T-helper 1 cell treated with Interleukin-12 subunit alpha and Interleukin-12 subunit beta and Interleukin-4 antibody, amounts not matched to agents 30 ng/mL and 1 ng/mL, for 36 hours (primary cell): ENCODE measurements around the gene TPD52L2. TPM values are rescaled to one million over a fixed set of nuclear protein-coding genes. Genes with fewer than 3 reads are reported as not detected.
"Not testable (repeated sequence)": the region's sequence is repeated elsewhere in the genome, so short reads cannot be mapped to it uniquely, and the experiment has no call there.

Experiments
- intact Hi-C: fragments of 100-400 bp; cut with micrococcal nuclease; formaldehyde crosslinking; loops from one replicate; pipeline ENCODE4 v1.15.1; 2024
- total RNA-seq: library from RNA; stranded (reverse); gene quantifications from 2 replicates; pipeline ENCODE4 v1.2.3, GENCODE V29; 2022

The TPD52L2 gene
- total RNA-seq, 1 donor from 2014 or later, result 53.9 TPM

DNA sequence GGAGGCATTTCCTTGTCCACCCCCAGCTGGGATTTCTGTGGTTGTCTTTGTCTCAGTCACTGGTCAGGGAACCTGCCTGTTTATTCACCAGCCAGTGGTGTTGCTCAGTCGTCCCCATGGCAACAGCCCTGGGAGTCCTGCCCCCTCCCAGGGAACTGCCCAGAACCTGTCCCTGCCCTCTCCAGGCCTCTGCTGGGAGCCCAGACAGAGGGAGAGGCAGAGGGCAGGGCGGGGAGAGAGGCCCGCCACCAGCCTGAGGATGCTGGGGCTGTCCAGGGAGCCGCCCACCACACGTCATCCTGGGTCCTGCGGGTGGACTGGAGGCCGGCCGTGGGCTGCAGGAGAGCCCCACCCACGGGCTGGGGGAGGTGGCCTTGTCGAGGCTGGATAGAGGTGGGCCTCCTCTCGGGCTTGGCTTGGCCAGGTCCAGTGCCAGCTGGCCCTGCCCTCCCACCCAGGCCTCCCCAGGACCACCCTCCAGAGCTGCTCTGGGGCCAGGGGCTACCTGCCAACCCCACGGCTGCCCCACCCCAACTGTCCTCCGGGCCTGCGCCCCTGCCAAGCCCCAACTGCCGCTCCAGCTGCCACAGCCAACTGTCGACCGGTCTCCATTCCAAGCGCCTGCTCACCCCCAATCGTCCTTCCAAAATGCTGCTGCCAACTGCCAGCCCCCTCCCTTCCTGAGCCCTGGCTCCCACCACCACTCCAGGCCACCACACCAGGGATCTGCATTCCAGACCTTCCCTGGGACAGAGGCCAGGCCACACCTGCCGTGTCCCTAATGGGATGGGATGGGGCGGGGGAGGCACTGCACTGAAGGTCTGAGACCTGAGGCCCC lies 29.8 kb upstream of the TPD52L2 start:
- intact Hi-C loops, result no loop called here

DNA sequence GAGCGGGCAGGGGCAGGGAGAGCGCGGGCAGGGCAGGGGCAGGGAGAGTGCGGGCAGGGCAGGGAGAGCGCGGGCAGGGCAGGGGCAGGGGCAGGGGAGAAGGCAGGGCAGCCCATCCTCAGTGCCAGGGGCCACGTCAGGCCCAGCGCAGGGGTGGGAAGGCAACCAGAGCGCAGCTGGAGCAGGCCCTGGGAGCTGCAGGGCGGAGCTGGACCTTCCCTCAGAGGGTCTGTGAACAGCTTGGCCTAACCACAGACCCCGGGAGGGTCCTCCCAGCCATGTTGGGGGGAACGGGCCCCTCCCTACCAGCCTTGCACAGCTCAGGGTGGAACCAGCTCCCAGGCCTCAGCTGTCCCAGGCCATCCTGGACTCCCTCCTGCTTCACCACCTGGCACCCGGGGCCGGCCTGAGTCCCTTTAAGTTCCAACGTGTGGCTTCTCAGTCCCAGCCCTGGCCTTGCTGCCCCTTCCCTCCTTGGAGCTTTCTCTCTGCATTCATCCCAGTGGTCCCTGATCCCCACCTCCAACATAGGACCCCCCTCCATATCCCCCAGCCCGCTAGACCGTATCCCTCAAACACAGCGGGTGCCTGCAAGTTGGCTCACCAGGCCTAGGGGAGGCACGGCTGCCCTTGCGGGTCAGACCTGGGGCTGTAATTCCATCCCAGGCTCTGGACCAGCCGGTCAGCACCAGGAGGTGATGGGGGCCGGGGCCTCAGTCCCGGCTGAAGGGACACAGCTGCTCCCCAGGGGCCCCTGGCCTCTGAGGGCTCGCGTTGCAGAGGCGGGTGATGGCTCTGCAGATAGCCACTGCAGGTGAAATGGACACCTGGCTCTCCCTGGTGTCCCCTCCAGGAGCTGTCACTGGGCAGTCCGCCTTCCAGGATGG lies 28.4 kb upstream of the TPD52L2 start:
- intact Hi-C loops, result no loop called here

DNA sequence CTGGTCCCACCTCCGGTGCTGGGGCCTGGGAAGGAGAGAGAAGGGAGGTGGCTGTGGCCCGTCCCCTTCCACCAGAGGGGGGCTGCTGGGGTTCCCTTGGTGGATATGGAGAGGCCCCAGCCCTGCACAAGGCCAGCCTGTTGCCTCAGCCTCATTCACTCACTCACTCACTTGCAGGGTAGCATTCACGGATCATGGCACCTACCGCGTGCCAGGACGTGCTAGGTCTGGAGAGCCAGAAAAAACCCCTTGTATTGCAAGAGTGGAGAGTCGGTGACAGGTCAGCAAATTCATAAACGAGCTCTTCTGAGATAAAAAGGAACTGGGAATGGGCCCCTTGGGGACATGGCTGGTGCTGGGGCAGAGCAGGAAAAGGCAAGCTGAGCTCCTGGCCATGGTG lies 27.6 kb upstream of the TPD52L2 start:
- intact Hi-C loops, result no loop called here

DNA sequence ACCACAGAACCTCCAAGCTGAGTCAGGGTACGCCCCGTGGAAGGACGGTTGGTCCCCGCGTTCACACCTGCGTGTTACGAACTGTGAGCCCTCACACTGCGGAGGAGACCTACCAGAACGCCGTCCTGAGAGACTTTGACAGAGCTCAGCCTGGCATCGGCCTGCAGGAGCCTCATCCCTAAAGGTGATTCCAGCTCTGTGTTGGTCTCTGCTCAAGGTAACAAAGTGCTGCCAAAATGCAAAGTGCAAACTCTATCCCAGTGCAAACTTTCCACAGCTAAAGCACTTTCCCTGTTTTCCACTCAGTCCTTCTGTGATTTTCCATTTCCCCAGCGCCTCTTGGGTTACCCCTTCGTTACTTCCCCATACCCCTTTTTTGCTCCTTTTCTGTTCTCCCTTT lies 25.4 kb upstream of the TPD52L2 start:
- intact Hi-C loops, result no loop called here

DNA sequence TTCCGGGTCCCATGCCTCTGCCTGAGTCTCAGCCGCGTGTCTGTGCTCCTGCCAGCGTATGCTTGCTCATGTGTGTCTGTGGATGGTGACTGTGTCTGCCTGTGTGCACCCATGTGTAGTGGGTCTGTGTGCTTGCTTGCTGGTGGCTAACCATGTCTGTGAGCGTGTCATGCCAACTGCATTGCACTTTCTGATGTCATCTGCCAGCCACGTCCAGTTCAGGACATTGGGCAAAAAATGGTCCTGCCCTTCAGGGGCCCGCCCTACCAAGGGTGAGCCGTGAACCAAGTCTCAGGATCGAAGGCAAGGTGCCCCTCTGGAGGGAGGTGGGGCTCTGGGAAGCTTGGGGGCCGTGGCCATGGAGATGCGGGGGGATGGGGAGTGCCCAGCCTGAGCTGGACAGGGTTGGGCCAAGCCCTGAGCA lies 24.7 kb upstream of the TPD52L2 start:
- intact Hi-C loops, result no loop called here

DNA sequence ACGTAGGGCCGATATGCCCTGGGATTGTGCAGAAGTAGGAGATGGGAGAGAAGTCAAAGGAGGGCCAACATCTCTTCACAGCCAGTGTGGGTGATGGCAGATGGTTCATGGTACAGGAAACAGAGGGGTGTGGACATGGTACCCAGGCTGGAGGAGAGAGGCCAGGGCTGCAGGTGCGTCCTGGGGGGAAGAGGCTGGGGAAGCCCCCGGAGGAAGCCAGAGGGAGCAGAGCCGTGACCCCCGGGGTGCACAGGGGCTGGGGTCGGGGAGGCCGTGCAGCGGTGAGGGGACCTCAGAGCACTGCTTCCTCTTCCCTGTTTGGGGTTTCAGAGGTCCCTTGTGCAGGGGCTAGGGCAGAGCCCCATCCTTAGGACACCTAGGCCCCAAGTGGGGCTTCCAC lies 22.8 kb upstream of the TPD52L2 start:
- intact Hi-C loops, result no loop called here

DNA sequence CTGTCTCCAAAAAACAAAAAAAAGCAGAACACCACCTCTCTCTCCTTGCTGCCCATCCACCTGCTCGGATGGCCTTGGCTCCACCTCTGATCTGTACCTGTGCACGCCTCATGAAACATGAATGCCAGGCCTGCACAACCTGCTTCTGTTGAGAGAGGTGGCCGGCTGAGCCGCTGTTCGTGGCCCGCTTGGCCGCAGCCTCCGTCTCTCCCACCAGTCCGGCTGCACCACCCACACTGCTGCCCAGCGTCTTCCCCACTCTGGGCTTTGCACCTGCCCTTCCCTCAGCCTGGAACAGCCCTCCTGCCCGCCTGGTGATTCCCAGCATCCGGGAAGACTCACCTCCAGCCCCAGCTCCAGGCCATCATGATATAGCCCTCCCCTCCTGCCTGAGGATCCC lies 21.8 kb upstream of the TPD52L2 start:
- intact Hi-C loops, result no loop called here

DNA sequence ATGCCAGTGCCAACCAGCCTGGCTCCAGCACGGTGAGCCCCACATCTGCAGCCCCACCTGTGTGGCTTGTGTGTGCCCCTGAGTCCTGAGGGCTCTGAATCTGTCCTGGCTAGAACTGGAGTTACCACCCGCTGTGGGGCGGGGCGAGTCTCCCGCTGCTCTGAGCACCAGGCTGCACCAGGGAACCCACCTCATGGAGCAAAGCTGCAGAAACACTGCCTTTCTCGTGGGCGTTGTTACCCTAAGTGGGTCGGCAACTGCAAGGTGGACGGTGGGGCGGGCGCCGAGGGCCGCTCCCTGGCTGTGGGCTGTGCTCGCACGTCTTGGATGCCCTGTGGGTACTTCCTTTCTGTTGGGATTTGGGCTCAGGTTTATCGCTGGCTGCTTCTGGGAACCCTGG lies 21.3 kb upstream of the TPD52L2 start:
- intact Hi-C loops, result no loop called here

DNA sequence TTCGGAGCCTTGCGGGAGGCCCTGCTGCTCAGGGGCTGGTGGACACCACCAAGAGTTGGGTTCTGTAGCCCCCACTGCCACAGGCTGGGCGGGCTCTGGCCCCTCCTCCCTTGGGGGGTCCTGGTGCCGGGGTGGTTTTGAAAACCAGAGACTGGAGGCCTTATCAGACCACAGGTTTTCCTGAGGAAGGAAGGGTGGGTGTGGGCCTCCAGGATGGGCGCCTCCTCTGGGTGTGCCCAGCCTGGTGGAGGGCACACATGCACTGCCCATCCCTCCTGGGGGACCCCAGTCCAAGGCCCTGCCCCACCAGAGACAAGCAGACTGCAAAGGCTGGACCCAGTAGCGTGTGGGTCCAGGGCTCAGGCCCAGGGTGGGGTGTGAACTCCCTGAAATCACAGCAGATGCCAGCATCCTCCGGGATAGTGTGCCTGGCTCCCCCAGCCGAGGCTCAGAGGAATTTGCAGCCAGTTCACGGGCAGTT lies 20.5 kb upstream of the TPD52L2 start:
- intact Hi-C loops, result no loop called here

DNA sequence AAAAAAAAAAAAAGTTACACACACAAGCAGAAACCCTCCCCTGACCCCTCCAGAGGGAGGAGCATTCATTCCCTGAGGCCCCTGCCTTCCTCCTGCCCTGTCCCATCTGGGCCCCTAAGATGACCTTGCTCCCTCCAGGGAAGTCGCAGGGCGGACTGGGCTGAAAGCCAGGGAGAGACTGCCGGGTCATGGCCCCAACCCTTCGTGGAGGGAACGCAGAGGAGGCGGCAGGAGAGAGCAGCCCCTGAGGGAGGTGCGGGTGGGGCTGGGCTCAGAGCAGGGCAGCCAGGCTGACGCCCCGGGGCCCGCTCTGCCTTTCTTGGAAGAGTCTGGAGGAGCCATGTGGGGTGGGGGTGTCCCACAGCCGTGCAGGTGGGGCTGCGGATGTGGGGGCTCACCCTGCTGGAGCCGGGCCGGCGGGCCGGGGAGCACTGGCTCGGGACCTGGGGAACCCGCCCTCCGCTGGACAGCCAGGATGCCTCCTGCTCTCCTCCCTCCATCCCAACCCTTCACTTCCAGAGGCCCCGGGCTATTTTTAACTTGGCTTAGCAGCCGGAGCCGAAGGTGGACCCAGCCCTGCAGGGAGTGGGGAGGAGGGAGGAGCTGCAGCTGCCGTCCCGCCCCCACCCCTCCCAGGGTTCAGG lies 18.8 kb upstream of the TPD52L2 start:
- intact Hi-C loops, result no loop called here

DNA sequence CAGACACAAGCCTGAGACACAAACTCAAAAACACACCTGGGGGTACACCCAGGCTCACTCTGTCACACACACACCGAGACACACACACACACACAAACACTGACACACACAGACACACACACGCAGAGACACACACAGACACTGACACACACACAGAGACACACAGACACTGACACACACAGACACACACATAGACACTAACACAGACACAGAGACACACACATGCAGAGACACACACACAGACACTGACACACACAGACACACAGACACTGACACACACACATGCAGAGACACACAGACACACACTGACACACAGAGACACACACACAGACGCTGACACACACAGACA lies 18.2 kb upstream of the TPD52L2 start:
- intact Hi-C loops, result no loop called here

DNA sequence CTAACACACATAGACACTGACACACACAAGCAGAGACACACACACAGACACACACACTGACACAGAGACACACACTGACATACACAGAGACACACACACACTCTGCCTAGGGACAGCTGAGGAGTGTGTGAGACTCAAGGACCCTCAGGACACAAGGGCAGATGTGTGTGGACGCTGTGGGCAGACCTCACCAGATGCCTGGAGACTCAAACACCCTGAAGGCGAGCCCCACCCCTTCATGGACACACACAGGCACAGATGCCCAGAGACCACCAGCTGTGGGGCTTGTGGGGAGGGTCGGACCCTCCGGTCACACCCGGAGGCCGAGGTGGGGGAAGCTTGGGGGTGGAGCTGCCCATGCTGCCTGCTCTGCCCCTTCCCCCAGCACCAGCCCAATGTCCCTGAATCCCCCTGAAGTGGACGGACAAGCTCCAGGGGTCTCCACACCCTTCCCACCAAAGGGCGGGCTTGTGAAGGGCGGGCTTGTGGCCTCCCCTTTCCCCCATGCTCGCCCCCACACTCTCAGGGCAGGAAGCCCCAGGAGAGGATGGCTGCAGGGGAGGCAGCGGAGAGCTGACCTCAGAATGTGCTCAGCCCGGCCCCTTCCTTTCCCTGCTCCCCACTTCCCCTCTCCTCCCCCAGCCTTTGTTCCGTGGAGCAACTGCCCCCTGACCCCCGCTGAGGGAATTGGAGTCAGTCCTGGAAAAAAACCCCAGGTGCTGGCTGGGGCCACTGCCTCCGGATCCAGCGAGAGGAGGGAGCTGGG lies 17.6 kb upstream of the TPD52L2 start:
- intact Hi-C loops, result no loop called here

DNA sequence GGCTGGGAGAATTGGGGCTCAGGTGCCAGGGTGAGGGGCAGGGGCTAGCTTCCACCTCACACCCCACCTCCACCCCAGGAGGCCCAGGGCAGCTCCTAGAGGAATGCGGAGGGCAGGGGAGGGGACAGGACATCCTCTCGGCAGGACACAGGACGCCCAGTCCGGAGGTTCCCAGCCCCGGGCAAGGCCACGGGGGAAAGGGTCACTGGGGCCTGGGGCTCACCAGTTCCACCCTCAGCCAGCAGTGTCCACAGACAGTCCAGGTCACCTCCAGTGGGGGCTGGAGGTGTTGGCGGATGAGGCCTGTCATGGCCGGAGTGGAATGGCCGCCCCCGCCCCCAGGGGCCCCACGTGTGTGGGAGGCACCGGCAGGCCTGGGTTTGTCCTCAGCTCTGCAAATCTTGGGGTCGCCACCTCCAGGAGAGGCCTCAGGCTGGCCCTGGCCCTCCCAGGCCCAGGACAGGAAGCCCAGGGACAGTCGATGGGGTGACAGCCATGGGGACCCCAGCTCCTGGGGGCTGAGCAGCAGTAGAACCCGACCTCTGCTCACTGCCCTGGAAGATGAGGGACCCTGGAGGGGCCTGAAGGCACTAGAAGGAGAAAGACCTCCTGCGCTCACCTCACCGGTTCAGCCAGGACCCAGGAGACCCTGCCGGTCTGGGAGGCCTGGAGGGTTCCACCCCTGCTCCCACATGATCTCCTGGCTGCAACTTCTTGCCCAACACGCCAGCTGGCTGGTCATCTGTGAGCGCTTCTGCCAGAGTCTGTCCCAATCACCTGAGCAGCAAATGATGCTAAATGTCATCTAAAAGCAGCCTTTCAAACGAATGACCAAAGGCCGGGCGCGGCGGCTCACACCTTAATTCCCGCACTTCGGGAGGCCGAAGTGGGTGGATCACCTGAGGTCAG lies 16.8 kb upstream of the TPD52L2 start:
- intact Hi-C loops, result no loop called here

DNA sequence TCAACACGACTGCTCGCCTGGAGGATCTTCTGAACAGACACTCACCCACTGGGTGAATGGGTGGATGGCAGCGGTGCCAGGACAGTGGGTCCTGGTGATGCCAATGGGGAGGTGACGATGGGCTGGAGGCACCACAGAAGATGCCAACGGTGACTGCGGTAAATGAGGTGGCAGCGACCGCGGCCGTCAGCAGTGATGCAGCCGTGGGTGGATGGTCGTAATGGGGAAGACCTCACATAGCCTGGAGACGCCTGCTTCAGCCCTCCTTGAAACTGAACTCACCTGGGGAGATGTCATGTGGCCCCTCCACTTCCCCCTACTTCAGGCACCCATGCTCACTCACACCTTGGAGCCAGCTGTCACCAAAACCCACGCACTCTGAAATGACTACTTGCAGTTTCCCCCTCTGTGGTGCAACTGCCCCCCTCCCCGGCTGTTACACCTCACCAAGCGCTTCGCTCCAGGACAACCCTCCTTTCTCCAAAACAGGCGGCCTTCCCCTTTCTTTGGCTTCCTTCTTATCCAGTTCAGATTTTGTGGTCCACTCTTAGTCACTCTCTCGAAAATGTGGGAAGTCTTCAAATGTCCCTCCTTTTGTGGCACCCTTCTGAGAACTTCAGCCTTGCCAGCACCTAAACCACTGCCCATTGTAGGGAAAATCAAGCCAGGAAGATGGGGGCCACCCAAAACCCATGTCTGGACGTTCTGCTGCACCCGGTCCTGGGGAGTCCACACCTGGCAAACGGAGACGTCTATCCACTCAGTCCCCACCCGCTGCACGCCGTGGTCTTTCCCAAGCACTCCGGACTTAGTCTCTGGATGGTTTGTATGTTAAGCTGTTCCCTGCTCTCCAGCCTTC lies 14.2 kb upstream of the TPD52L2 start:
- intact Hi-C loops, result no loop called here

DNA sequence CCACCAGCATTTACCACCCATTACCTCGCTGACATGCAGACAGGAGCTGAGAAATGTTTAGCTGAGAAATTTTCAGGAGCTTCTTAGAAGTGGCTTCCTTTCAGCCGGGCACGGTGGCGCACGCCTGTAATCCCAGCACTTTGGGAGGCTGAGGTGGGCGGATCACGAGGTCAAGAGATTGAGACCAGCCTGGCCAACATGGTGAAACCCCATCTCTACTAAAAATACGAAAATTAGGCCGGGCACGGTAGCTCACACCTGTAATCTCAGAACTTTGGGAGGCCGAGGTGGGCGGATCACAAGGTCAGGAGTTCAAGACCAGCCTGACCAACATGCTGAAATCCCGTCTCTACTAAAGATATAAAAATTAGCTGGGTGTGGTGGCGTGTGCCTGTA lies 13.5 kb upstream of the TPD52L2 start:
- intact Hi-C loops, result not testable (repeated sequence)

DNA sequence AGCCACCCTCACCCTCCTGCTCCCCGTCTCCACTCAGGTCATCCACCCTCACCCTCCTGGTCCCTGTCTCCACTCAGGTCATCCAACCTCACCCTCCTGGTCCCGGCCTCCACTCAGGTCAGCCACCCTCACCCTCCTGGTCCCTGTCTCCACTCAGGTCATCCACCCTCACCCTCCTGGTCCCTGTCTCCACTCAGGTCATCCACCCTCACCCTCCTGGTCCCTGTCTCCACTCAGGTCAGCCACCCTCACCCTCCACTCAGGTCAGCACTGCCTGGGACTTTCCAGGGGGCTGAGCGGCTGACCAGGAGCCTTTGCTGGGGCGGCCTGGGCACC lies 11.4 kb upstream of the TPD52L2 start:
- intact Hi-C loops, result not testable (repeated sequence)

DNA sequence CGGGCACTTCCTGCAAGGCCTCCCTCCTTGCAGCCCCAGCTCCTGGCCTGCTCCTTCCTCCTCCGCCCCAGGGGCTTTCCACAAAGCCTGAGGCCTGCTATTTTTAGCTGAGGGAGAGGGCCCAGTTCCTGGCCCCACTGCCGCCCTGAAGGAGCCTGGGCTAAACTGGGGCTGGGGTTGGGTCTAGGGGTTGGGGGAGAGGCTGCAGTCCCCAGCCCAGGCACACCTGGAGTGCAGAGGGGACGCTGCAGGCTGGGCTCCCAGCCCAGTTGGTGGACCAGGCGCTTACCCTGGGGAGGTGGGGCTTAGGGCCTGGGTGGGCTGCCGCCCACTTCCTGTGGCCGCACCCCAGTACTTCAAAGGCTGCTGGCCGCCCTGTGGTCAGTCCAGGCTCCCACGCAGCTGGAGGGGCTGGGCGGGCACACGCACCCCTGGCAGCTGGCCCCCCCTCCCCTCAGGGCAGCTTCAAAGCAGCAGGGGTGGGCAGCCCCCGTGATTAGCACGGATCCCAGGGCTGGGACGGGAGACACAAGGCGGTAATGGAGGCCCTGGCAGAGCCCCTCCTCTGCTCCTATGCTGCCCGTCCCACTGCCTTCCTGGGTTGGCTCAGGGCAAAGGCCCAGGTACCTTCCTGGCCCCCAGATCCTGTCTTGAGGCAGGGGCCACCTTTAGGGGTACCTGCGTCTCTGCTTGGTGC lies 10.9 kb upstream of the TPD52L2 start:
- intact Hi-C loops, result no loop called here

DNA sequence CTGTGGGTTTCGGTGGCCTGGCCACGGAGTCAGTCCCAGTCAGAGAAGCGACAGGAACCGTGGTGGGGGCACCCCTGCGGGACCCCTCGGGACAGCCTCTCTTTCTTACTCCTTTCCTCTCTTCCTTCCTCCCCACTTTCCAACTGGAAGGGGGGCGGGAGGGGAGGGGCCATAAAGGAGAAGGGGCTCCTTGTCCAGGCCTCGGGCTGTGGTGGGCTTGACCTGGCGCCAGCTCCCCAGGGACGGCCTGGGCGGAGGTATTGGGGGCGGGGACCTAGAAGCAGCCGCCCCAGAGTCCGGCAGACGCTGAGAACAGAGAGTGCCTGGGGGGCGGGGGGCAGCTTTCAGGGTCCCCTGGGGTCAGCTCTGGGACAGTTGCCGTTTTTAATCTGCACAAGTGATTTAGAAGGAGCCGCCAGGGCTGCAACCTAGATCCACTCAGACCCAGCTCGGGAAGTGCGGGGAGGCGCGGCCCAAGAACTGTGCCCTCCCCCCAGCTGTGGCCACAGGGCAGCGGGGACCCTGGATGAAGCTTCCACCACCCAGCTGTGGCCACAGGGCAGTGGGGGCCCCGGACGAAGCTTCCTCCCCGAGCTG lies 10.2 kb upstream of the TPD52L2 start:
- intact Hi-C loops, result no loop called here
